Measurements from ENCODE around the gene HPX. TPM values are rescaled to one million over a fixed set of nuclear protein-coding genes. Genes with fewer than 3 reads are reported as not detected.

The HPX gene
- total RNA-seq, 1 donor from 2014 or later, result 1.7 TPM

DNA sequence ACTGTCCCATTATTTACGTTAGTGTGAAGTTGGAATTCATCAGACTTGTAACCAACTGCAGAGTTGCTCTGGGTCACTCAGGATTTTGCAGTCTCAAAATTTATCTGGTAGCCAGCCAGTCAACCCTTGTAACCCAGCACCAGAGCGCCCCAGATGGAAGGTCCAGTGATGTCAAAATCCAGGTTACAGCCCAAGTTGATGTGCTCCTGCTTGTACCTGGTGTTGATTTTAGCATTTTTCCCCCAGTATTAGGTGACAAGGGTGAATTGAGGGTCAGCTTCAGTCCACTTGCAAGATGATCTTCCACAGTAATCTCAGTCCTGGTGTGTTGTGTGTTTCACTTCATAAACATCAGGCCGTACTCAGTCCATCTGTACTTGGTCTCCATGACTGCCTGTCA lies 48.0 kb upstream of the HPX start:
- Histone ChIP-seq H3K79me2 (ENCODE audit: insufficient read depth, low read length) (peaks cover under 1% of the 10 kb centered on the region), H3K36me3 (ENCODE audit: insufficient read depth, low read length) (peaks cover 18% of the 10 kb centered on the region), H3K9ac (ENCODE audit: low read length) (no peak overlapping the region), H3K9me3 (ENCODE audit: insufficient read depth, low read depth, low read length) (no peaks in the 10 kb centered on the region), H3K27me3 (ENCODE audit: insufficient read depth, low read length) (no peaks in the 10 kb centered on the region), H3K4me1 (ENCODE audit: insufficient read depth, low read length) (no peaks in the 10 kb centered on the region), H4K20me1 (ENCODE audit: insufficient read depth, low read length) (peaks cover 17% of the 10 kb centered on the region), H3K27ac (ENCODE audit: low read depth, low read length) (no peak overlapping the region), H3K4me2 (ENCODE audit: low read length) (no peak overlapping the region), H3K4me3 (ENCODE audit: insufficient read depth, low read depth, low read length) (no peak overlapping the region), H2AFZ (ENCODE audit: low read depth, low read length) (no peak overlapping the region)
- FAIRE-seq (no peak), DNase-seq (ENCODE audit: low read depth) (no peak)
- Mint-ChIP-seq H3K27me3 (ENCODE audit: low read depth, unreplicated experiment) (no peaks in the 10 kb centered on the region), H3K4me3 (ENCODE audit: unreplicated experiment) (no peak overlapping the region), H3K27ac (ENCODE audit: unreplicated experiment) (no peak overlapping the region), H3K36me3 (ENCODE audit: low read depth, unreplicated experiment) (peaks cover 6% of the 10 kb centered on the region), H3K4me1 (ENCODE audit: low read depth, unreplicated experiment) (no peaks in the 10 kb centered on the region), H3K9me3 (ENCODE audit: unreplicated experiment) (no peaks in the 10 kb centered on the region)
- TF ChIP-seq, protein P1, sequence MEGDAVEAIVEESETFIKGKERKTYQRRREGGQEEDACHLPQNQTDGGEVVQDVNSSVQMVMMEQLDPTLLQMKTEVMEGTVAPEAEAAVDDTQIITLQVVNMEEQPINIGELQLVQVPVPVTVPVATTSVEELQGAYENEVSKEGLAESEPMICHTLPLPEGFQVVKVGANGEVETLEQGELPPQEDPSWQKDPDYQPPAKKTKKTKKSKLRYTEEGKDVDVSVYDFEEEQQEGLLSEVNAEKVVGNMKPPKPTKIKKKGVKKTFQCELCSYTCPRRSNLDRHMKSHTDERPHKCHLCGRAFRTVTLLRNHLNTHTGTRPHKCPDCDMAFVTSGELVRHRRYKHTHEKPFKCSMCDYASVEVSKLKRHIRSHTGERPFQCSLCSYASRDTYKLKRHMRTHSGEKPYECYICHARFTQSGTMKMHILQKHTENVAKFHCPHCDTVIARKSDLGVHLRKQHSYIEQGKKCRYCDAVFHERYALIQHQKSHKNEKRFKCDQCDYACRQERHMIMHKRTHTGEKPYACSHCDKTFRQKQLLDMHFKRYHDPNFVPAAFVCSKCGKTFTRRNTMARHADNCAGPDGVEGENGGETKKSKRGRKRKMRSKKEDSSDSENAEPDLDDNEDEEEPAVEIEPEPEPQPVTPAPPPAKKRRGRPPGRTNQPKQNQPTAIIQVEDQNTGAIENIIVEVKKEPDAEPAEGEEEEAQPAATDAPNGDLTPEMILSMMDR (IDR thresholded peaks at IDR 0.05; ENCODE audit: insufficient read depth, low read depth, low read length), result no peak
- no peak for TF ChIP-seq EZH2 (IDR thresholded peaks at IDR 0.05; ENCODE audit: insufficient read depth, low read length)

DNA sequence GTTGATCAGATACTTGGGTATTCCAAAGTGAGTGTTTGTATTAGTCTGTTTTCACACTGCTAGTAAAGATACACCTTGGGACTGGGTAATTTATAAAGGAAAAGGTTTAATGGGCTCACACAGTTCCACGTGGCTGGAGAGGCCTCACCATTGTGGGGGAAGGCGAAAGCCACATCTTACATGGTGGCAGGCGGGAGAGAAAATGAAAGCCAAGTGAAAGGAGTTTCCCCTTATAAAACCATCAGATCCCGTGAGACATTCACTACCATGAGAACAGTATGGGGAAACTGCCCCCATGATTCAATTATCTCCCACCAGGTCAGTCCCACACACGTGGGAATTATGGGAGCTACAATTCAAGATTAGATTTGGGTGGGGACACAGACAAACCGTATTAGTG lies 47.6 kb upstream of the HPX start:
- Mint-ChIP-seq H3K36me3 (ENCODE audit: low read depth, unreplicated experiment) (peaks cover 2% of the 10 kb centered on the region), H3K27me3 (ENCODE audit: low read depth, unreplicated experiment) (no peaks in the 10 kb centered on the region)

DNA sequence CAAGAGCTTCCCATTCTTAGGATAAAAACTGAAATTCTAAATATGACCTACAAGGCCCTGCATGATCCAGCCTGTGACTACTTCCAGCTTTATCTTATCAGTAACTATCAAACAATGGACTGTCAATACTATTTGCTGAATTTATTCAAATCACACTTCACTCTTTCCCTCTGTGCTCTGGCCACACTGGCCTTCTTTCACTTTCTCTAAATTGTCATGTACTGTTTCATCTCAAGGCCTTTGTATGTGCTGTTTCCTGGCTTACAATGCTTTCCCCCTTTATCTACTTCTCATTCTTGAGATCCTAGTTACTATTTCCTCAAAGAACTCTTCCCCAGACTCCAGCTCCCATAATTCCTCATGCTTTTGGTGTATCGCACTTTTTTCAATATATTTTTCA lies 46.2 kb upstream of the HPX start:
- Mint-ChIP-seq H3K36me3 (ENCODE audit: low read depth, unreplicated experiment) (no peaks in the 10 kb centered on the region), H3K4me3 (ENCODE audit: unreplicated experiment) (no peak overlapping the region)
- H3K36me3 ChIP-seq (ENCODE audit: insufficient read depth, low read length), result peaks cover 32% of the 10 kb centered on the region

More for the DNA sequence above, 47.6 kb upstream of the HPX start:
- no peaks in the 10 kb centered on the region for H3K4me1 ChIP-seq (ENCODE audit: insufficient read depth, low read length)
- H3K36me3 ChIP-seq (ENCODE audit: insufficient read depth, low read length), result peaks cover 21% of the 10 kb centered on the region
- no peaks in the 10 kb centered on the region for H3K27me3 ChIP-seq (ENCODE audit: insufficient read depth, low read length)
- no peak overlapping the region for H2AFZ ChIP-seq (ENCODE audit: low read depth, low read length)
- H3K9ac ChIP-seq (ENCODE audit: low read length), result no peak overlapping the region
- TF ChIP-seq, protein P1 (IDR thresholded peaks at IDR 0.05; ENCODE audit: insufficient read depth, low read depth, low read length), result no peak
- TF ChIP-seq EZH2 (IDR thresholded peaks at IDR 0.05; ENCODE audit: insufficient read depth, low read length), result no peak
- peaks cover 5% of the 10 kb centered on the region for H3K79me2 ChIP-seq (ENCODE audit: insufficient read depth, low read length)
- H3K27ac ChIP-seq (ENCODE audit: low read depth, low read length), result no peak overlapping the region
- H3K9me3 ChIP-seq (ENCODE audit: insufficient read depth, low read depth, low read length), result no peaks in the 10 kb centered on the region
- no peak overlapping the region for H3K27ac Mint-ChIP-seq (ENCODE audit: unreplicated experiment)
- H3K4me2 ChIP-seq (ENCODE audit: low read length), result no peak overlapping the region
- FAIRE-seq (no peak), DNase-seq (ENCODE audit: low read depth) (no peak)
- H4K20me1 ChIP-seq (ENCODE audit: insufficient read depth, low read length), result peaks cover 17% of the 10 kb centered on the region
- no peaks in the 10 kb centered on the region for H3K9me3 Mint-ChIP-seq (ENCODE audit: unreplicated experiment)
- H3K4me3 Mint-ChIP-seq (ENCODE audit: unreplicated experiment), result no peak overlapping the region
- peaks cover 3% of the 10 kb centered on the region for H3K4me1 Mint-ChIP-seq (ENCODE audit: low read depth, unreplicated experiment)
- H3K4me3 ChIP-seq (ENCODE audit: insufficient read depth, low read depth, low read length), result no peak overlapping the region

More for the DNA sequence above, 46.2 kb upstream of the HPX start:
- Histone ChIP-seq H3K27me3 (ENCODE audit: insufficient read depth, low read length) (no peaks in the 10 kb centered on the region), H3K4me1 (ENCODE audit: insufficient read depth, low read length) (peaks cover 8% of the 10 kb centered on the region), H4K20me1 (ENCODE audit: insufficient read depth, low read length) (peaks cover 27% of the 10 kb centered on the region), H3K4me3 (ENCODE audit: insufficient read depth, low read depth, low read length) (no peak overlapping the region), H2AFZ (ENCODE audit: low read depth, low read length) (no peak overlapping the region), H3K9me3 (ENCODE audit: insufficient read depth, low read depth, low read length) (no peaks in the 10 kb centered on the region), H3K27ac (ENCODE audit: low read depth, low read length) (no peak overlapping the region), H3K79me2 (ENCODE audit: insufficient read depth, low read length) (peaks cover 19% of the 10 kb centered on the region), H3K9ac (ENCODE audit: low read length) (no peak overlapping the region), H3K4me2 (ENCODE audit: low read length) (no peak overlapping the region)
- Mint-ChIP-seq H3K9me3 (ENCODE audit: unreplicated experiment) (no peaks in the 10 kb centered on the region), H3K4me1 (ENCODE audit: low read depth, unreplicated experiment) (peaks cover 14% of the 10 kb centered on the region), H3K27me3 (ENCODE audit: low read depth, unreplicated experiment) (no peaks in the 10 kb centered on the region), H3K27ac (ENCODE audit: unreplicated experiment) (no peak overlapping the region)
- no peak for FAIRE-seq
- TF ChIP-seq, protein P1 (IDR thresholded peaks at IDR 0.05; ENCODE audit: insufficient read depth, low read depth, low read length), result no peak
- TF ChIP-seq EZH2 (IDR thresholded peaks at IDR 0.05; ENCODE audit: insufficient read depth, low read length), result no peak
- DNase-seq (ENCODE audit: low read depth), result no peak

Data from astrocyte (in vitro differentiated cells and primary cell).